ELR (cell line): ENCODE data around the gene SLC6A1.

Experiments
- DNase-seq: peaks from one replicate; pipeline ENCODE4 v3.0.0-alpha.2; 2015; ENCODE audit warnings: low read depth

Gene SLC6A1

DNA sequence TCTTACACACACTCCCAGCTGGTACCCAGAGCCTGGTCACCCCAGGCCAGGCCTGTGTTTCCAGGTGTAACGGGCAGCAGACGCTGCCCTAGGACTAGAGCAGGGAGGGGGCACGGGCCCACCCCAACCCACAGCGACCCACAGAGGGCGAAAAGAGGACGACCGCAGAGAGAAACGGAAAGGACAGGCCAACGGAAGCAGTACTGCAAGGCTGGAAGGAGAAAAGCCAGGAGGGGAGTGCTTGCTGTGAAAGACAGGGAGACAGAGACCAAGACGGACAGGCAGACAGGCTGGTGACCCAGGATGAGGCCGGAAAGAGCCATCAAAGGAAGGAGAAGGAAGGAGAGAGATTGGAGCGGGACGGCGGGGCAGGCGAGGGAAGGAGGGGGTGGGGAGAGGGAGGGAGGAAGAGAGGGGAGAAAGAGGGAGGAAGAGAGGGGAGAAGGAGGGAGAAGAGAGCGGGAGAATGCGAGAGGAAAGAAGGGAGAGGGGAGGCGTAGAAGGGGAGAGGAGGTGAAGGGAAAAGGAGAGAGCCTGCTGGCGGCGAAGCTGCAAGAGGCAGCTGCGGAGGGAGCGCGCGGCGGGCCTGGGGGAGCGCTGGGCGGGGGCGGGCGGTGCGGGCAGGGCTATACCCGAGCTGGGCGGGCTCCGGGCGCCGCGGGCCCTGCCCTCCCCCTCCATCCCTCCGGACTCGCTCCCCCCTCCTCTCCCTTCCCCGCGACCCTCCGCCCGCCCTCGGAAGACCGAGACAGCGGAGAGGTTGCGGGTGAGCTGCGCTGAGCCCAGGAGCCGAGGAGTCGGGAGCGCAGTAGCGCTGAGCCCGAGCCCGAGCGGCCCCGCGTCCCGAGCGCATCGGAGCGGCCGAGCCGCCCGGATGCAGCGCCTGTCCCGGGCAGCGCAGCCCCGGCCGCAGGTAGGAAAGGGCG lies at the start of gene SLC6A1:
Gene SLC6A1, plus strand, starts transcription at position 732 of the 926 bp plus-strand sequence. CDS start 24,464 bp downstream, outside the sequence.
- no peak for DNase-seq

DNA sequence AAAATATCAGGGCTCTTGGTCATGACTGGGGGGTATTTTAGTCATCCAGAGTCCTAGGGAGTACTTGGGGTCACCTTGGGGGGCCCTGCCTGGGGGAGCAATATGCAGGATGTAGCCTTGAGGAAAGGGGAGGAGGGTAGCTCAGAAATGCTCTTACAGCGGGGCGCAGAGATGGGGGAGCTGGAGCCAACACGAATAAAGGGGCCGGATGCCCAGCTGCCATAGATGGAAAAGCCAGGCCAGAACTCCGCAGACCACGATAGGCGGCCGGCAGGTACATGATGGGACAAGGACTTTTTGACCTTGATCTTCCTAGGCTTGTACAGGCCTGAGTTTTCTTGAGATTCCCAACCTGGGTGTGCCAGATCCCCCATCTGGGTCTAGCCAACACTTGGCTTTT lies 47.7 kb upstream of the SLC6A1 start:
- DNase-seq, result no peak

DNA sequence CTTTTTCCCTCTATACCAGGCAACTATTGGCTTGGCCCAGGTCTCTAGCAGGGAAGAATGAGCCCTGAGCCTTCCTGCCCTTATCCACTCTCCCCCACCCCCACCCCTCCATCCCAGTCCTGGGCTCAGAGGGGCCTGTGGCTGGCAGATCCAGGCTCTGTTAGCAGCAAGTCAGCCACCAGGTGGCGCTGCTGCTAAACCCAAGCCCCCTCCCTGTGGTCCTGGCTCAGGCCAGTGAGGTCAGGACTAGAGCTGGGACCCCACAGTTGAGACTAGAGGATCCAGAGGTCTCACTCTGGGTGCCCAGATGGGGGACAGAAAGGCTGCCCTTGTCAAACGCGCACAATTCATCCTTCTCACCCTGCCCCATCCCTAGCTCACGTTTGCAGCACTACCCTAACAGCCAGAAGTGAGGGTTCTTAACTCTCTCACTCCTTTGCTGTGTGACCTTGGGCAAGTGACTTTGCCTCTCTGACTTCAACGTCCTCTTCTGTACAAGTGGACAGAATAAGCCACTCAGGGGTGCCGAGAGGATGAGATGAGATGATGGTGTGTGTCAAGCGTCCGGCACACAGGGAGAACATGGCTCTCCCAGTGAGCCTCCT lies 46.8 kb upstream of the SLC6A1 start:
- peak; percentile 57 for DNase-seq

DNA sequence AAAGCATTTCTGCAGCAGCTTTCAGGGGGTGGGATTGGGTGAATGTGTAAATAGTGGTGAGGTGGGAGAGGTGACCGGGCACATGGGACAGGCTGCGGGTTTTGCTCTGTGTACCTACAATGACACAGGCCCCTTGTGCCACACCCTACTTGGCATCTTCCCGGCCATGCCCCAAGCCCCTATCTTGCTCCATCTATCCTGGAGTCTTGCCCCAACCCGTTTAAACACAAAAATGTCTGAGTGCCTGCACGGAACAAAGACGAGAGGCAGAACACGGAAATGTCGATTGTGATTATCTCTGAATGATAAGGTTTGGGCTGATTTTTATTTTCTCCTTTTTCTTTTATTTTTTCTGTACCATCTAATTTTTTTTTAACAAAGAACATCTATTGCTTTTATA lies 46.0 kb upstream of the SLC6A1 start:
- no peak for DNase-seq

DNA sequence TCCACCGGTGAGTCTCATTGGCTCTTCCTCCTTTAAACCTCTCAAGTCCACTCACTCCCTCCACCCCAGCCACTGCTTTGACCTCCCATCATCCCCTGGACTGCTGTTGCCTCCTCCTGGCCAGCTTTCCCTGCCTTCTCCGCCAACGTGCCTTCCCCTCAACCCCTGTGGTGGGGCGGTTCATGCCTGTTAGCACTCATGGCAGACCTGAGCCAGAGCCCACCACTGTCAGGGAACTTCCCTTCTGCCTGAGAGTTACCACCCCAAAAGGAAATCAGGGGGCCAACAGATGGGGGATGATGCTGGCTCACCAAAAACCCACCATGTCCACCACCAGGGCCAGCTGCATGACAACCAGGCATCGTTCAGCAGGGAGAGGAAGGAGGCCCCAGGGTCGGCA lies 44.2 kb upstream of the SLC6A1 start:
- no peak for DNase-seq

- DNase-seq, result no peak
Observed at GRCh38 chr3:10949197-10949596, 43.4 kb upstream of the SLC6A1 start.

DNA sequence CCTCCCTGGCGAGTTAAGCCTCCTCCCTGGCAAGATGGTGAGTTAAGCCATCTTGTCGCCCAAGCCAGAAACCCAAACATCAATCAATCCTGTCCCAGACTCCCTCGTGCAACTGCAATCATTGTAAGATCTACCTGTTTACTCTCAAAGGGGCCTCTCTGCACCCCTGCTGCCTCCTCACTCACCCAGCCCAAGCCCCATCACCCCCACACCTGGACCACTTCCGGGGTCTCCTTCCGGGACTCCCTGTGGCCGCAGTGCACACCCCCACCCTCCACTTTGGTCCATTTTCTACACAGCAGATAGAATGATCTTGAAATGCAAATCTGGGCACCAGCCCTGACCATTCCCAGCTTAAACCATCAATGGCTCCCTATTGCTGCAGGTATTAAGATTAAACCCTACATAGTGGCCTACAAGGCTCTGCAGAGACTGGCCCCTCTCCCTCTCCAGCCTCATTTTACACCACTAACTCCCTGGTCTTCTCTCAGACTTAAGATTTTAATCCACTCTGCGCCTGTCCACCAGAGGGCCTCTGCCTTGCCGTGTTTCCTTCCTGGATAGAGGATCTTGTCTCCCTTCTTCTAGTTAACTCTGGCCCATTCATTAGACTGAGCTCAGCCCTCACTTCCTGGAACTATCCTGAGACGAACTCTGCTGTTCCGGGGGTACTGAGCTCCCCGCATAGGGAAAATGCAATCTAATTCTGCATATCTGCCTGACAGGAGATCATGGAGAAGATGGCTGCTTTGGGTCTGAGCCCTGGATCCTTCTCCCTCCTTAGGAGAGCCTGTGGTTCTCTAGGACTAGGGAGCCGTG lies 41.9 kb upstream of the SLC6A1 start:
- DNase-seq, result peak; percentile 56

DNA sequence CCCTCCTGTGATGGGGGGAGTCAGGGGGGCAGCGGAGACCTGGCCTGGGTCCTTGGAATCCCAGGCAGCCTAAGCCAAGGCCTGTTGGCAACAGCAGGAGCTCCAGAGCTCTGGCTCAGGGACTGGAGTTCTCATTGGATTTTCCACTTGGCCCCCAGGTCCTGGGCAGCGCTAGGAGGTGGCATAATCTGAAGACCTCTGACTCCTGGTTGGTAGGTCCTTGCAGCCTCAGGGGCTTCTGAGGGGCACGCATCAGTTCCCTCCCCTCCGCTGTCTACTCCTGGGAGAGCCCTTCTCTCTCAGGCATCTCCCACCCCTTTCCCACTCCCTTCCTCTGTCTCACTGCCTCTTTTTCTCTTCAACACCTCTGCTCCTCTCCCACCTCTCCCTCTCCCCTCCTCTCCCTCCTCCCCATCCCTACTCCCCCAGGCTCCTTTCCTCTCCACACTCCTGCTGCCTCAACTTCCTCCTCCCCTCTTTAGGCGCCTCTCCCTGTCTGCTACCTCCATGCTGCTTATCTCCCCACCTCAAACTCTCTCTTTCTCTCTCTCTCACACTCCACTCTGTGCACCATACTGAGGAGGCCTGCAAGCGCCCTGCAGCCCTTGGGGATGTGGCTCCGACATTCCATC lies 41.1 kb upstream of the SLC6A1 start:
- DNase-seq, result no peak

- DNase-seq, result no peak
Observed at GRCh38 chr3:10952525-10952924, 40.0 kb upstream of the SLC6A1 start.

- DNase-seq, result no peak
Observed at GRCh38 chr3:10954740-10955139, 37.8 kb upstream of the SLC6A1 start.

- no peak for DNase-seq
Observed at GRCh38 chr3:10955711-10956453, 36.7 kb upstream of the SLC6A1 start.

DNA sequence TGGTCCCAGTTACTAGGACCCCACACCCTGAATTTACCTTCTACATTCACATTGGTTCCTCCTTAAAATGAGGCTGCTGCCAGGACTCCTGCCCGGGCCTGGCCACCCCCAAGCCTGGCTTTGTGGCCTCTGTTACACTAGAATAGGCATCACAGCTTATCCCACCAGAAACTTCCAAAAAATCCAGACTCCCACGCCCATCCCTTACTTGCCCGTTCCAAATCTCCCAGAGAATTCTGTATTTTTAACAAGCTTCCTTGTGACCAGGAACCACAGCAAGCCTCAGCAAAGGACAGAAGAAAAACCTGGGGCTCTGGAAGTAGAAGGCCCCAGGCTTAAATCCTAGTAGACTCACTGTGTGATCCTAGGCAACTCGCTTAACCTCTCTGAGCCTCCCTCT lies 36.0 kb upstream of the SLC6A1 start:
- no peak for DNase-seq

DNA sequence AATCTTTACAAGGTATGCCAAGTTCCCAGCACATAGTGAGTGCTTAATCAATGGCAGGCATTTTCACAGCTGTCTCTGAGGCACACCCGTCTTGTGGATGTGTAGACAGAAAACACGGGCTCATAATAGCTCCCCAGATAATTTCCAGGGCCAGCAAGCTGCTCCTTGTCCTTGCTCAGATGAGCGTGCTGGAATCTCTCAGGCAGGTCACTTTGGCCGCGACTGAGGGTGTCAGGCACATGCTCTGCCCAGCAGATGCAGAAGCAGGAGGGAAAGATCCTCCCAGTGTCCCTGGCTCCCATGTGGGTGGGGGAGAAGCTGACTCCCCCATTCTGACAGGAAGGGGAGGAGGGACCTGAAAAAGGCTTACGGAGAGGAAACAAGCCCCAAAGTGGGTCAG lies 35.6 kb upstream of the SLC6A1 start:
- DNase-seq, result no peak

DNA sequence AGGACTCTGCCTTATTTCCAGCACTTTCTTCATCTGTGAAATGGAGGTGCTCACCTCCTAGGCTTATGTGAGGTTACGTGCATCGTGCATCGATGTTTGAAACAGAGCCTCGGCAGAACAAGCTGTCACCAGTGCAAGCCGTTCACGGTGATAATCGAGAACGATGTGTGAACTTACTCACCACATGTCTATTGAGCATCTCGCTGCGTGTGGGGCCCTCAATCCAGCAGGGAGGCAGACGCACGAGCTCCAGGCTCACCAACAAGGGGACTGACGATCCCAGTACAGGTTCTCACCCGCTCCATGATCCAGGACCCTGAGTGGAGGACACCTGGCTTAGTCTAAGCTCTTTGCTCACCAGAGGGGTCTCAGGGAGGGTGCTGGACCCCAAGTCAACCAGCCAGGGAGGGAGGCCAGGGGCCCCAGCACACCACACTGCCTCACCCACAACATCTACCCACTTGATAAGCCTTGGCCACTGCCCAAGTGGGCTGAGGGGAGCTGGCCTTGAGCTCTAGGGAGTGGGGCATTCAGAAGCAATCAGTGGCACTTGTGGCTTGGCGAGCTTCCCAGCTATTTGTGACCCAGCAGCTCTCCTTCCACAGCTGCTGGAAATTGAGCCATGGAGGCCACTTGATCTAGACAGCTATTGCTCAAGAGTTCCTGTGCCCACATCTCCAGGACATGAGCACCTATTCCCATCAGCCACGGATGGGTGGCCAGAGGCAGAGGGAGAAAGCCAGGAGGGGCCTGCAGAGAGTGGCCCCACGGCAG lies 34.4 kb upstream of the SLC6A1 start:
- DNase-seq, result no peak

GRCh38 chr3:10960255-10960654 lies 32.3 kb upstream of the SLC6A1 start:
- DNase-seq, result no peak

GRCh38 chr3:10961921-10962320 lies 30.6 kb upstream of the SLC6A1 start:
- DNase-seq, result no peak

DNA sequence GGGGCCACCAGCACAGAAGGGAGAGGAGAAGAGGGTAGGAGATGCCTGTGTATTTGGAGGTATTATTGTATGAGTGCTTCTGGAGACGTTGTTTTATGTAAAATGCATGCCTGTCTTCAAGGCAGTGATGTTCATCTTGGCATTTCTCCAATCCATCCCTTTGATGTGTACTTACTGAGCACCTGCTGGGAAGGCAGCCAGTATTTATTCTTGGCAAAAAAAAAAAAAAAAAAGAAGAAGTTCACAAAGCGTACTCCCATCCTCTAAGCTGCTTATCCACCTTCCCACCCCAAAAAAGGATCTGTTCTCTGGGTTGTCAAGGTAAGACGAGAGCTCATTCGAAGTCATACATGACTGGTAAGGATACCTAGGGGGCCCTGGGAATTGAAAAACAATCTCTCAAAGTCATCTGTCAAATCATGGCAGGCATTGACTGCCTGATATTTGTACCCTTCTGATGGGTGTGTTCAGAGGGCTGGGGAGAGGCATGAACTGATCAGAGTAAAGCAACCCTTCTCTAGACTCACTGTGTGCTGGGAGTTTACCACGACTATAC lies 30.0 kb upstream of the SLC6A1 start:
- DNase-seq, result no peak

DNA sequence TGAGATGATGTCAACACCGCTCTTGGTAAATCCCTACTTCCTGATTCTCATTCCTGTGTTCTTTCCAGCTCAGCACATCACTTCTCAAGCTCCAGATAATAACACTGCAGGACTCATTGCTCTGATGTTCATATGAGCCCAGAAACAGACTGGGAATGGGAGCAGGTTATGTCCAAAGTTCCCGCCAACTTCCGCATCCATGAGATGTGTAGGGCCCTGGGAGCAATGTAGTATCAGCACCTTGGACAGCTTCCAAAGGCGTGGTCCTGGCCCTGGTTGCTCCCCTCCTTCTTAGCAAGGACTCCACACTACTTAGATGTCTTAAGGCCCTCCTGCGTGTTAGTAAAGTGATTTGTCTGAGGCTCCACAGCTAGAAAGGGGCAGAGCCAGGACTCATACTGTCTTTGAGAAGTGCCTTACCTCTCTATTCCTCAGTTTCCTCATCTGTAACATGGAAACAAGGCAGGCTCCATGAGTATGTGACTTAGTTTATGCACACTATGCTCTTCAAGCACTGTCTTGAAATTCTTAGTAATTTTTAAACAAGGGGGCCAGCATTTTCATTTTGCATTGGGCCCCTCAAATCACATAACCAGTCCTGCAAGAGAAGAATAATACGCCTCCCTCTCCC lies 27.9 kb upstream of the SLC6A1 start:
- DNase-seq, result peak; percentile 32

GRCh38 chr3:10968401-10968800 lies 24.1 kb upstream of the SLC6A1 start:
- DNase-seq, result no peak
